HG02970 (cell line): ENCODE measurements around the gene ZRANB1.

ENCODE experiments used
- ATAC-seq: cut with Tn5 transposase; IDR thresholded peaks from one replicate; pipeline ENCODE4 v1.9.1; 2021; ENCODE audit warnings: mild to moderate bottlenecking, moderate library complexity, moderate number of reproducible peaks; ENCODE audit not compliant: unreplicated experiment, low FRiP score

ZRANB1 gene

GRCh38 chr10:125029584-125030242 is 87.8 kb downstream of the ZRANB1 start:
- no peak for ATAC-seq

GRCh38 chr10:125030567-125031197 is 88.8 kb downstream of the ZRANB1 start:
- ATAC-seq, result no peak

GRCh38 chr10:125032474-125033020 is 90.6 kb downstream of the ZRANB1 start:
- no peak for ATAC-seq

- ATAC-seq, result no peak
Measured at GRCh38 chr10:125033146-125033924, 91.4 kb downstream of the ZRANB1 start.

GRCh38 chr10:125034675-125035074 is 92.8 kb downstream of the ZRANB1 start:
- ATAC-seq, result no peak

GRCh38 chr10:125035136-125035535 is 93.2 kb downstream of the ZRANB1 start:
- ATAC-seq, result no peak

- no peak for ATAC-seq
Measured at GRCh38 chr10:125035588-125036295, 93.8 kb downstream of the ZRANB1 start.

- no peak for ATAC-seq
Measured at GRCh38 chr10:125037145-125037877, 95.4 kb downstream of the ZRANB1 start.
